GM10266 (cell line): ENCODE data around the gene AKT2.

Source experiments
- DNase-seq: peaks from one replicate; pipeline ENCODE4 v3.0.0; 2012; ENCODE audit errors: extremely low spot score
- TF ChIP-seq, protein P1 (sequence below): IDR thresholded peaks from 2 replicates; pipeline ENCODE4 v1.5.1; 2012; ENCODE audit warnings: mild to moderate bottlenecking, low read depth; ENCODE audit not compliant: control insufficient read depth, insufficient read depth; ENCODE audit errors: missing control alignments

The AKT2 gene

DNA sequence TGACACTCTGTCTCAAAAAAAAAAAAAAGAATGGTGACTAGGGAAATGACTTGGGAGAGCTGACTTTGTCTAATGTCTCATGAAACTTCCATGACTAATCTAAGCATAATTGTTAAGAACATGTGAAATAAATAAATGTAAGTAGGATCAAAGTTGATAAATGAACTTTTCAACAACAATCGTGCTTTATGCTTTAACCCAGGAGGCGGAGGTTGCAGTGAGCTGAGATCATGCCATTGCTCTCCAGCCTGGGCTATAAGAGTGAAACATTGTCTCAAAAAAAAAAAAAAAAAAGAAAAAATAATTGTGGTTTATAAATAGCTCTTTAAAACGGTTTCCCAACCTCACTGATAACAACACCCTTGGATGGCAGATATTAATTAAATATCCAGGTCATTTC lies 12.9 kb upstream of the AKT2 start:
- no peak for DNase-seq
- TF ChIP-seq, protein P1, sequence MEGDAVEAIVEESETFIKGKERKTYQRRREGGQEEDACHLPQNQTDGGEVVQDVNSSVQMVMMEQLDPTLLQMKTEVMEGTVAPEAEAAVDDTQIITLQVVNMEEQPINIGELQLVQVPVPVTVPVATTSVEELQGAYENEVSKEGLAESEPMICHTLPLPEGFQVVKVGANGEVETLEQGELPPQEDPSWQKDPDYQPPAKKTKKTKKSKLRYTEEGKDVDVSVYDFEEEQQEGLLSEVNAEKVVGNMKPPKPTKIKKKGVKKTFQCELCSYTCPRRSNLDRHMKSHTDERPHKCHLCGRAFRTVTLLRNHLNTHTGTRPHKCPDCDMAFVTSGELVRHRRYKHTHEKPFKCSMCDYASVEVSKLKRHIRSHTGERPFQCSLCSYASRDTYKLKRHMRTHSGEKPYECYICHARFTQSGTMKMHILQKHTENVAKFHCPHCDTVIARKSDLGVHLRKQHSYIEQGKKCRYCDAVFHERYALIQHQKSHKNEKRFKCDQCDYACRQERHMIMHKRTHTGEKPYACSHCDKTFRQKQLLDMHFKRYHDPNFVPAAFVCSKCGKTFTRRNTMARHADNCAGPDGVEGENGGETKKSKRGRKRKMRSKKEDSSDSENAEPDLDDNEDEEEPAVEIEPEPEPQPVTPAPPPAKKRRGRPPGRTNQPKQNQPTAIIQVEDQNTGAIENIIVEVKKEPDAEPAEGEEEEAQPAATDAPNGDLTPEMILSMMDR, result no peak

- DNase-seq, result no peak
- TF ChIP-seq, protein P1, result no peak
Observed at GRCh38 chr19:40294560-40294959, 9.4 kb upstream of the AKT2 start.

- no peak for DNase-seq
- TF ChIP-seq, protein P1, result no peak
Observed at GRCh38 chr19:40286971-40287421, 1.9 kb upstream of the AKT2 start.

DNA sequence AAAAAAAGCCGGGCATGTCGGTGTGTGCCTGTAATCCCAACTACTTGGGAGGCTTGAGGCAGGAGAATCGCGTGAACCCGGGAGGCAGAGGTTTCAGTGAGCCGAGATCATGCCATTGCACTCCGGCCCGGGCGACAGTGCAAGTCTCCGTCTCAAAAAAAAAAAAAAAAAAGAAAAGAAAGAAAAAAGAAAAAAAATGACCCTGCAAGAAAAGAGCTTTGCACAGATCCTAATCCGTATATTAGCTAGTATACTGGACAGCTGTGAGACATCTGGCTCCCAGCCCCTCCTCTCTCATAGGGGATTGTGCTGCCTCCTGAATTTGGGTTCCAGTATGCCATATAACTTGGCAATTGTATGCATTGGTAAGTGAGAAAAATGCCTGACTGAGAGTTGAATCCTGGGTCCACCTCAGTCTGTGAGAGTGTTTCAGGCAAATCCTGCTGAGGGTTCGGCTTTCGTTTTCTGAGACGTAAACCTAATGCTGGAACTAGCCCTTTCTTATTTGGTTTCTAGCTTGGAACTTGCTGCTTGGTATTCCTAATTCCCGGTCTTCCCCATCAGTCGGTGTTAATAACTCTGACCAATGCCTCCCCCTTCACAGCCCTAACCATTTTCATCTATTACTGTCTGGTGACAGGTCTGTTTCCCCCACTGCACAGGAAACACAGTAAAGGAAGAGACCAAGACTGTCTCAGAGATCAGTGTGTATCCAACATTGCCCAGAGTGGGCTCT lies 1.3 kb upstream of the AKT2 start:
- DNase-seq, result no peak
- TF ChIP-seq, protein P1, result no peak

DNA sequence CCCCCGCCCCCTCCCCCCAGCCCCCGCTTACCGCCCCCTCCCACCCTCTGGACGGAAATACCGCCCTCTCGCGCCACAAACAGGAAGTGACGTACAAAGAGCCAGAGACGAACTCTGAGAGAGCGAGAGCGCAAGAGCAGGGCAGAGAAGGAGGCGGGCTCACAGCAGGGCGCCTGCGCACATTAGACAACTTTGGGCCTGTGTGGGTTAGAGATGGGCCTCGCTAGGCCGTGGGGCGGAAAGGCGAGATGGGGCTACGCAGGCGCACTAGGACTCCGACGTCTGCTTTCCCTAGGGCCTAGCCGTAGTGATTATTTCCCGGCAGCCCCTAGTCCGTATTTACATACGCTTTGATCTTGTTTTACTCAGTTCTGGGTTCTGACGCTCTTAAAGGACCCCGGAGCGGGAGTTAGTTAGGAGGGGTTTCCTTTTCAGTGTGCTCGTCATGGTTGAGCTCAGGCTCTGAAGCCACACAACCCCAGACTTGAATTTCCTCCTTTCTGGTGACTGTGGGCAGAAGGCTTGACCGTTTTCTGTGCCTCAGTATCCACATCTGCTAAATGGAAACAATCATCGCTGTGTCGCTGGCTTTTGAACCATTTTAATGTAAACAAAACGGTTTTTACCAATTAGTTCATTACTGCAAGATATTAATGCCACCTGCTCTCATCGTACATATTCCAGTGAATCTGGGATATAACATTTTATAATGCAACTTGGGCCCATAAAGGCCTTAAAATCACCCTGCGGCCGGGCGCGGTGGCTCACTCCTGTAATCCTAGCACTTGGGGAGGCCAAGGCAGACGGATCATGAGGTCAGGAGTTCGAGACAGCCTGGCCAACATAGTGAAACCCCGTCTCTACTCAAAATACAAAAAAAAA lies 449 bp upstream of the AKT2 start:
- peak; percentile 97 for DNase-seq
- TF ChIP-seq, protein P1, result no peak

DNA sequence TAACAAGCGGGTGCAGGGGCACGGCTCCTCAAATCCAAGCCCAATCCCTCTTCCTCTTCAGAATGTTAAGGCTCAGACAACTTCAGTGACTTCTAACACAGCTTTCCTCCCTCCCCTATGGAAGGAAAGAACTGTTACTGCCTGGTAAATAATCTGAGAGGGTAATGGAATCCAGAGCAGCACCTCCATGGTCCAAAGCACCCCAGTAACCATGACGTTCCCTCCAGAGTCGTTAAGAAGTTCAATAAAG lies 969 bp downstream of the AKT2 start:
- TF ChIP-seq, protein P1, result no peak

More for the DNA sequence above, 969 bp downstream of the AKT2 start:
- DNase-seq, result no peak
